Astrocyte (in vitro differentiated cells and primary cell): ENCODE data around the gene GRM4. TPM values are rescaled to one million over a fixed set of nuclear protein-coding genes. Genes with fewer than 3 reads are reported as not detected.

Experiments used
- DNase-seq: peaks from one replicate; pipeline ENCODE4 v3.0.0-alpha.2; 2010; ENCODE audit warnings: low read depth
- FAIRE-seq: peaks from 2 replicates; lab custom pipeline; 2011; peaks lifted over from hg19 to GRCh38; lab: Jason Lieb, UNC
- H2AFZ ChIP-seq: 2 replicates; pipeline ENCODE4 v1.6.0; 2012; ENCODE audit warnings: low read depth, low read length, inconsistent platforms
- H3K27ac ChIP-seq: 2 replicates; pipeline ENCODE4 v1.5.1; 2011; ENCODE audit warnings: low read depth, low read length, inconsistent platforms
- H3K27me3 ChIP-seq: 2 replicates; pipeline ENCODE4 v1.6.0; 2011; ENCODE audit warnings: low read length, inconsistent platforms; ENCODE audit not compliant: insufficient read depth
- H3K36me3 ChIP-seq: 2 replicates; pipeline ENCODE4 v1.5.1; 2011; ENCODE audit warnings: low read length, inconsistent platforms; ENCODE audit not compliant: insufficient read depth
- H3K4me1 ChIP-seq: 2 replicates; pipeline ENCODE4 v1.5.1; 2011; ENCODE audit warnings: low read length, inconsistent platforms; ENCODE audit not compliant: insufficient read depth
- H3K4me2 ChIP-seq: 2 replicates; pipeline ENCODE4 v1.6.0; 2012; ENCODE audit warnings: low read length, inconsistent platforms
- H3K4me3 ChIP-seq: 2 replicates; pipeline ENCODE4 v1.5.1; 2011; ENCODE audit warnings: low read depth, mild to moderate bottlenecking, low read length, inconsistent platforms; ENCODE audit not compliant: insufficient read depth
- H3K79me2 ChIP-seq: 2 replicates; pipeline ENCODE4 v1.6.0; 2012; ENCODE audit warnings: mild to moderate bottlenecking, low read length, inconsistent platforms; ENCODE audit not compliant: insufficient read depth
- H3K9ac ChIP-seq: 2 replicates; pipeline ENCODE4 v1.6.0; 2012; ENCODE audit warnings: mild to moderate bottlenecking, low read length, inconsistent platforms
- H3K9me3 ChIP-seq: 2 replicates; pipeline ENCODE4 v1.5.1; 2012; ENCODE audit warnings: low read depth, mild to moderate bottlenecking, low read length, inconsistent platforms; ENCODE audit not compliant: insufficient read depth
- H4K20me1 ChIP-seq: 2 replicates; pipeline ENCODE4 v1.6.0; 2012; ENCODE audit warnings: low read length, inconsistent platforms; ENCODE audit not compliant: insufficient read depth
- H3K27ac Mint-ChIP-seq: one replicate; pipeline ENCODE4 v1.8.0; 2021; ENCODE audit warnings: mild to moderate bottlenecking, mixed read lengths; ENCODE audit not compliant: unreplicated experiment
- H3K27me3 Mint-ChIP-seq: one replicate; pipeline ENCODE4 v1.8.0; 2021; ENCODE audit warnings: low read depth, mixed read lengths; ENCODE audit not compliant: unreplicated experiment
- H3K36me3 Mint-ChIP-seq: one replicate; pipeline ENCODE4 v1.8.0; 2021; ENCODE audit warnings: low read depth, mixed read lengths; ENCODE audit not compliant: unreplicated experiment
- H3K4me1 Mint-ChIP-seq: one replicate; pipeline ENCODE4 v1.8.0; 2021; ENCODE audit warnings: low read depth, mixed read lengths; ENCODE audit not compliant: unreplicated experiment
- H3K4me3 Mint-ChIP-seq: one replicate; pipeline ENCODE4 v1.8.0; 2021; ENCODE audit warnings: mild to moderate bottlenecking, moderate library complexity, mixed read lengths; ENCODE audit not compliant: unreplicated experiment
- H3K9me3 Mint-ChIP-seq: one replicate; pipeline ENCODE4 v1.8.0; 2021; ENCODE audit warnings: mild to moderate bottlenecking, mixed read lengths; ENCODE audit not compliant: unreplicated experiment
- CTCF ChIP-seq: IDR thresholded peaks from 2 replicates; pipeline ENCODE4 v1.5.1; 2011; ENCODE audit warnings: low read depth, mild to moderate bottlenecking, inconsistent platforms, low read length, moderate library complexity; ENCODE audit not compliant: insufficient read depth
- EZH2 ChIP-seq: IDR thresholded peaks from 2 replicates; pipeline ENCODE4 v1.6.1; 2012; ENCODE audit warnings: mild to moderate bottlenecking, low read length, inconsistent platforms; ENCODE audit not compliant: insufficient read depth
- total RNA-seq: library from RNA; stranded (reverse); gene quantifications from 2 replicates; pipeline ENCODE4 v1.2.1, GENCODE V29; 2021

GRM4 gene
- total RNA-seq, 1 donor from 2014 or later, result 0.30 TPM

GRCh38 chr6:33994472-33995308 lies 151.2 kb downstream of the GRM4 start:
- Mint-ChIP-seq H3K36me3 (peaks cover 2% of the 10 kb centered on the region), H3K9me3 (peaks cover 6% of the 10 kb centered on the region), H3K4me1 (no peaks in the 10 kb centered on the region), H3K27ac (no peak overlapping the region), H3K27me3 (peaks cover 39% of the 10 kb centered on the region), H3K4me3 (no peak overlapping the region)
- Histone ChIP-seq H3K9ac (no peak overlapping the region), H4K20me1 (no peaks in the 10 kb centered on the region), H3K9me3 (peaks cover 4% of the 10 kb centered on the region), H3K4me3 (no peak overlapping the region), H2AFZ (no peak overlapping the region), H3K27ac (no peak overlapping the region), H3K27me3 (peaks cover 7% of the 10 kb centered on the region), H3K4me2 (no peak overlapping the region), H3K36me3 (no peaks in the 10 kb centered on the region), H3K4me1 (no peaks in the 10 kb centered on the region), H3K79me2 (no peaks in the 10 kb centered on the region)
- no peak for FAIRE-seq
- no peak for DNase-seq
- no peak for TF ChIP-seq EZH2
- no peak for TF ChIP-seq CTCF

- no peaks in the 10 kb centered on the region for H3K79me2 ChIP-seq
- no peaks in the 10 kb centered on the region for H3K4me1 ChIP-seq
- H4K20me1 ChIP-seq, result no peaks in the 10 kb centered on the region
- H3K4me1 Mint-ChIP-seq, result no peaks in the 10 kb centered on the region
- DNase-seq, result no peak
- TF ChIP-seq CTCF (no peak), EZH2 (no peak)
- H3K4me3 ChIP-seq, result no peak overlapping the region
- peaks cover 2% of the 10 kb centered on the region for H3K36me3 Mint-ChIP-seq
- H3K27me3 ChIP-seq, result peaks cover 6% of the 10 kb centered on the region
- no peaks in the 10 kb centered on the region for H3K36me3 ChIP-seq
- peaks cover 4% of the 10 kb centered on the region for H3K9me3 ChIP-seq
- no peak overlapping the region for H3K9ac ChIP-seq
- peaks cover 6% of the 10 kb centered on the region for H3K9me3 Mint-ChIP-seq
- peaks cover 39% of the 10 kb centered on the region for H3K27me3 Mint-ChIP-seq
- no peak overlapping the region for H2AFZ ChIP-seq
- no peak overlapping the region for H3K4me2 ChIP-seq
- FAIRE-seq, result no peak
- no peak overlapping the region for H3K27ac ChIP-seq
- no peak overlapping the region for H3K4me3 Mint-ChIP-seq
- no peak overlapping the region for H3K27ac Mint-ChIP-seq
Observed at GRCh38 chr6:33993653-33994471, 152.0 kb downstream of the GRM4 start.
